AG10803 (cell line): ENCODE data around the gene LSP1.
A peak's percentile ranks its signal among the peaks of the same experiment; 100 is the strongest.
"Not testable (repeated sequence)": the region's sequence is repeated elsewhere in the genome, so short reads cannot be mapped to it uniquely, and the experiment has no call there.

Experiments used
- DNase-seq: peaks from one replicate; pipeline ENCODE4 v3.0.0; 2010; ENCODE audit warnings: low read depth
- H3K4me3 ChIP-seq: 2 replicates; pipeline ENCODE4 v1.5.1; 2011; ENCODE audit warnings: mild to moderate bottlenecking, low read length, control low read depth
- CTCF ChIP-seq: conservative IDR thresholded peaks from 2 replicates; pipeline ENCODE4 v1.5.1; 2011; ENCODE audit warnings: mild to moderate bottlenecking, low read length, control low read depth, inconsistent platforms

Gene LSP1

DNA sequence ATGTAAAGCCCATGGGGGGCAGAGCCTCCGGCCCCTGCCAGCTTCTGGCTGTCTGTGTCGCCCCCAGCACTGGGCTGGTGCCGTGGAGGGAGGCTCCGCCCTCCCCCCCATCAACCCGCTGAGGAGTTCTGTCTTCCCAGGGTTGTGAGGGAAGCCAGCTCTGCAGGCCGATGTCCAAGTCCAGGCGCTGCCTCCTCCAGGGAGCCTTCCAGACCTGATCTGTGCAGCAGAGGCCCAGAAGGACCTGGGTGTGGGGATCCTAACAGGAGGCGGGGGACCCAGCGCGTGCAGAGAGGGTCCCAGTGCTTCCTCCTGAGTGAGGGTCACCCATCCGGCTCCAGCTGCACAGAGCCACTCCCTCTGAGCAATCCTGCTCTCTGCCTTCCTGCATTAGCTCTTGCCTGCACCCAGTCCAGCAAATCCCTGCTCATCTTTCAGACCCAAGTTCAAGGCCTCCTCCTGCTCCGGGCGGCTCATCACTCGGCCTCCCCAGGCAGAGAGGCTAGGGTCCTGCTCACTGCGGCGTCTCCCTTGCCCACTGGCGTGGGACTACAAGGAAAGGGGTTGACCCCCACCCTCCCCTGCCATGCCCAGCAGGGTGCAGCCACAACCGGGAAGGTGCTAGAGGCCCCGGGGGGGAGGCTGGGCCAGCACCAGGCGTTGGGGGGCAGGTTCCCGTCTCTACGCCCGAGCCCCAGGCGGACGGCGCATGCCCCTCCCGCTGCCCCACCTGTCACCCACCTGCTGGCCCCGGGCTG, 22.4 kb downstream of the LSP1 start:
- no peak for DNase-seq
- H3K4me3 ChIP-seq = no peak overlapping the region
- TF ChIP-seq CTCF = no peak

GRCh38 chr11:1875851-1876301, 23.0 kb downstream of the LSP1 start:
- H3K4me3 ChIP-seq, DNase-seq: not testable (repeated sequence)

- peak; percentile 54 for TF ChIP-seq CTCF
- no peak for DNase-seq
- no peak overlapping the region for H3K4me3 ChIP-seq
Observed at GRCh38 chr11:1876361-1877063, 23.6 kb downstream of the LSP1 start.

DNA sequence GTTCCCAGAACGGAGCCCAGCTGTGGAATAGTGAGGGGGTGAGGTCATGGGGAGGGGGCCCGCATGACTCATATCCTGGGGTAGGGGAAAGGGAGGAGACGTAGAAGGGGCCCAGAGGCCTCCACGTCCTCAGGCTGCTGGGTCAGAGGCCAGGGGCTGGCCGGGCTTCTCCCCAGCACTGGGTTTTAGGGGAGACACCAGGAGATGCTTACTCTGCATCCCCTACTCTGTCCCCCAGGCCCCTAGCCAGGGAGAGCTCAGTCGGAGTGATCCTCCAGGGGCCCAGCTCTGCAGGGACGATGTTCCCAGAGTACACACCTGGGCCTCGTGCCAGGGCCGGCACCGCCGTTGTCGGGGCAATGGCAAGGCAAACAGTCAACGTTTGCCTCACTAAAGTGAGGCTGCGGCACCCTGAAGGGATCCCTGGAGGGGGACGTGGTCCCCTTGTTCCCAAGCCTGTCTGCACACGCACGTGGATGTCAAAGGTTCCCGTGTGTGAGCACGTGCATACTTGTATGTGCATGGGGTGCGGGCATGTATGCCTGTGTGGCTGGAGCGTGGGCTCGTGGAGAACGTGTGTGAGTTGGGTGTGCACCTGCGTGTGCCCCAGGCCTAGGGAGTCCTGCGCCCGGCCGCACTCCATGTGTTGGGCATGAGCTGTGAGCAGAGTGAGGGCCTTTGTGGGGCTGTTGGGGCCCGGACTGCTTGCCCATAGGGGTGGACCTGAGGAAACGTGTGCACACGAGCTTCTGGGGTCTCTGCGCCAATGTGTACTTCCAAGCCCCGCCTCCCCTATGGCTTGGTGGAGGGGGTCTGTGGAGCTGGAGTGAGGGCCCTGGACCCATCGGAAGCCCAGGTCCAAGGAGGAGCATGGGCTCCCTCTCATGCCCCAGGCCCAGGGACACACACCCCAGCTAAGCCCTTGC, 24.6 kb downstream of the LSP1 start:
- DNase-seq = no peak
- TF ChIP-seq CTCF = no peak
- no peak overlapping the region for H3K4me3 ChIP-seq

- no peak overlapping the region for H3K4me3 ChIP-seq
- DNase-seq = no peak
- TF ChIP-seq CTCF = no peak
Observed at GRCh38 chr11:1878137-1879031, 25.5 kb downstream of the LSP1 start.

DNA sequence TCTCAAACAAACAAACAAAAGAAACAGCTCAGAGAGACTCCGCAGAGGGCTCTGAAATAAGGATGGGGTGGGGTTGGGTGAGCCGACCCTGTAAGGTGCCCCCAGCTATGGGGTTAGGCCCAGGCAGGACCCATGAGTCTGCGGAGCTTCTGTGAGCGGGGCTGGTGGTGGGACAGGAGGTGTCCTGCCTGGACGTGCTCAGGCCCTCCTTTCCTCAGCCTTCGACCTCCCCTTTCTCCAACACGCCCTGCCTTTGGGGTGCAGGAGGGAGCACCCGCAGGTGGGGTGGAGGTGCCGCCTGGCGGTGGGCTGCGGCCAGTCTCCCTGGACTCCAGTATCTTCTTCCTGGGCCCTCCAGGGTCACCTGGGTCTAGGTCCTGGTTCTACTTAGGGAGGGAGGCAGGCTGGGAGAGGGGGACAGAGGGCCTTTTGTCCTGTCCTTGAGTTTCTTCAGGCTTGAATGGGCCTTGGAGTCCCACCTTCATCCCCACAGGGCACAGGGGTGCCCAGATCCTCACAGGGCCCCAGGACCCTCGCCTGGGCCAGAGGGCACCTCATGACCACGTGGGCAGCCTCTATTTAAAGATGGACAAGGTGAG, 26.6 kb downstream of the LSP1 start:
- no peak for TF ChIP-seq CTCF
- H3K4me3 ChIP-seq = no peak overlapping the region
- DNase-seq = no peak
